Measurements from ENCODE around the gene RUNX1. TPM values are rescaled to one million over a fixed set of nuclear protein-coding genes. Genes with fewer than 3 reads are reported as not detected.

The RUNX1 gene
- total RNA-seq, 2 donors from 2014 or later = 21.3 to 23.0 TPM

DNA sequence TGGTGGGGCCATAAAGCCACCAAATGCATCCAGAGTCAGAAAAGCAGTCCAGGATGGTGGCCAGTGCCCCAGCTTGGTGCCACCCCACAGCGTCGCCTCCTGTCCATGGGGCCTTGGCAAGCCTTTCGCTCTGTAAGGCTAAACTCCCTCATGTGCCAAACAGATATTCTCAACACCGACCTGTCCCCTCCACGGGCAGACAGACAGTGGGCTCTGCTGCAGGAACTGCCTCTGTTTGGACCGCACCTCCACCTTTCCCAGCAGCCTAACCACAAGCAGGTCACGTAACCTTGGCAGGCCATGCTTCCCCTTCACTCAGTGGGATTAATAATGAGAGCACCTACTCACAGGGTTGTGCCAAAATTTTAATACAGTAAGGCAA is 11.7 kb downstream of the RUNX1 start:
- Histone ChIP-seq H3K9ac (ENCODE audit: low read depth in 2 of 2, low read length in 2 of 2) (no peak overlapping the region), H3K4me3 (no peak overlapping the region), H3K9me3 (no peaks in the 10 kb centered on the region), H3K27me3 (no peaks in the 10 kb centered on the region), H3K4me1 (no peaks in the 10 kb centered on the region), H3K36me3 (no peaks in the 10 kb centered on the region), H3K27ac (no peak overlapping the region)
- intact Hi-C loops (cut with DNase I) = no loop called here
- TF ChIP-seq, protein P1, sequence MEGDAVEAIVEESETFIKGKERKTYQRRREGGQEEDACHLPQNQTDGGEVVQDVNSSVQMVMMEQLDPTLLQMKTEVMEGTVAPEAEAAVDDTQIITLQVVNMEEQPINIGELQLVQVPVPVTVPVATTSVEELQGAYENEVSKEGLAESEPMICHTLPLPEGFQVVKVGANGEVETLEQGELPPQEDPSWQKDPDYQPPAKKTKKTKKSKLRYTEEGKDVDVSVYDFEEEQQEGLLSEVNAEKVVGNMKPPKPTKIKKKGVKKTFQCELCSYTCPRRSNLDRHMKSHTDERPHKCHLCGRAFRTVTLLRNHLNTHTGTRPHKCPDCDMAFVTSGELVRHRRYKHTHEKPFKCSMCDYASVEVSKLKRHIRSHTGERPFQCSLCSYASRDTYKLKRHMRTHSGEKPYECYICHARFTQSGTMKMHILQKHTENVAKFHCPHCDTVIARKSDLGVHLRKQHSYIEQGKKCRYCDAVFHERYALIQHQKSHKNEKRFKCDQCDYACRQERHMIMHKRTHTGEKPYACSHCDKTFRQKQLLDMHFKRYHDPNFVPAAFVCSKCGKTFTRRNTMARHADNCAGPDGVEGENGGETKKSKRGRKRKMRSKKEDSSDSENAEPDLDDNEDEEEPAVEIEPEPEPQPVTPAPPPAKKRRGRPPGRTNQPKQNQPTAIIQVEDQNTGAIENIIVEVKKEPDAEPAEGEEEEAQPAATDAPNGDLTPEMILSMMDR (IDR thresholded peaks at IDR 0.05) = no peak
- DNase-seq = no peak

DNA sequence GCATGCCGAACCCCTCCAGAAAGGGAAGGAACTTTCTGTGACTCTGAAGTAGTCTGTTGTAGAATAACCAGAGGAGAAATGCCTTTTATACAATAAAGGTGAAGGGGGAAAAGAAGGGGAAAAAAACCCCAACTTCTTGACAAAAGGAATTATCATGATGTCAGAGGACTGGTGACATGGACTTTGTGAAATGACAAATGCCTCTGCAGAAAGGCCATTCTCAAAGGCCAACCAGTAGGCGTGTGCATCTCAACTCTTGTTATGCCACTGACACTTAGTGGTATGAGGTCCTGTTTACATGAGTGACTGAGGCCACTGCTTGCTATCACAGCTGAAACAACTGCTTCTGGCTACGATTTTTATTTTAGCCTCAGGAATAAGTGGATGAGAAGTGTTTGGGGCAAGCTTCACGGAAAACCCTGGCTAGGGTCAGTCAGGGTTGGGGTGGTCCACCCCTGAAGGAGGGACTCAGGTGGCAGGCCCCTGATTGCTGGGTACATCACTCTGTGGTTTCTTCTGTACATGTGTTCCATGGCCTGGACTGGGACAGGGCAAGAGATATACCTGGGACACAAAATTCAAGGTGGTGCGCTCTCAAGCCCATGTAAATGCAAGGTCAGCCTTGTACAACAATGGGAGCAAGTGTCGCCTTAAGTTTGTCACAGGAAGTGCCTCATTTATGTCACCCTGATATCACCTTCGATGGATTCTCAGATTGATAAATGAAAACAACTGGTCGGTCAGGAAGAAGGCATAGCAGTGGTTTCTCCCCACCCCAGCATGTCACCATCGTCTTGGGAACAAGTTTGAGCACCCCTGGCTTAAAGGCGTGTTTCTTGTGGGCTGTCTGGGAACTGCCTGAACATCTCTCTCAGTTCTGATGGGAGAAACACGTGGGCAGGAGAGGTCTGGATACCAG is 12.4 kb downstream of the RUNX1 start:
- intact Hi-C loops (cut with DNase I) = no loop called here
- Histone ChIP-seq H3K9me3 (no peaks in the 10 kb centered on the region), H3K4me3 (no peak overlapping the region), H3K9ac (ENCODE audit: low read depth in 2 of 2, low read length in 2 of 2) (no peak overlapping the region), H3K4me1 (no peaks in the 10 kb centered on the region), H3K27ac (no peak overlapping the region), H3K27me3 (no peaks in the 10 kb centered on the region), H3K36me3 (no peaks in the 10 kb centered on the region)
- no peak for DNase-seq
- TF ChIP-seq, protein P1 (IDR thresholded peaks at IDR 0.05) = no peak

DNA sequence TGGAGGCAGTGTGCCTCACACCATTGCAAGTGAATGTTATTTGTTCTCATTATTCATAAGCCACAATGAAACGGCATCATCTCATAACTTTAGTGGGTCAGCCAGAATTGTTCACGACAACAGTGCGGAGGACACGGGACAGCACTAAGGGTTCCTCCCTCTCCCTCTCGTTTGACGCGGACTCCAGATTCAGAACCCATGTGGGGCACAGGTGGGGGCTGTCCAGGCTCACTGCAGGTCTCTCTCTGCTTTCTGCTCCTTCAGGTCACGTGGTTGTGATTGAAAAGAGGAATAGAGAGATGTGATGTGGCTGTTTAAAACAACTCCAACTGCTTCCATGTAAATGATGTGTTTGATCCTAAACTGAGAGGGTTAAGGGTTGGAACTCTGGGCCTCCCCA is 13.5 kb downstream of the RUNX1 start:
- no peak overlapping the region for H3K4me3 ChIP-seq
- DNase-seq = no peak
- no peaks in the 10 kb centered on the region for H3K36me3 ChIP-seq
- TF ChIP-seq, protein P1 (IDR thresholded peaks at IDR 0.05) = no peak
- no peaks in the 10 kb centered on the region for H3K4me1 ChIP-seq
- no peak overlapping the region for H3K27ac ChIP-seq
- no peaks in the 10 kb centered on the region for H3K9me3 ChIP-seq
- H3K27me3 ChIP-seq = no peaks in the 10 kb centered on the region
- intact Hi-C loops (cut with DNase I) = no loop called here
- no peak overlapping the region for H3K9ac ChIP-seq (ENCODE audit: low read depth in 2 of 2, low read length in 2 of 2)

DNA sequence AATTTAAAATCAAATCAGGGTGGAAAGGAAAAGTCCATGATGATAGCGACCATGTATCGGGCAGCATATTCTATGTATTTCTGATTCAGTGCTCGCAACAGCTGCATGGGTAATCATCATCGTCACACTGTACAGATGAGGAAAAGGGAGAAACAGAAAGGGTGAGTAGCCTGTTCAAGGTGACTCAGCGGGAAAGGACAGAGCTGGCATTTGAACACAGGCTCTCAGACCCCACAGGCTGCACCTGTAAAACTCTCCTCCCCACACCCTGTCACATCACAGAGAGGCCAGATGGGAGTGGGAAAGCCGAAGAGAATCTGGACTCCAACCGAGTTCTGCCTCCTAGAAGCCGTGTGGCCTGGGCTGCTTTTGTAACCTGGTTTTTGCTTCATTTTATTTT is 14.0 kb downstream of the RUNX1 start:
- H3K9ac ChIP-seq (ENCODE audit: low read depth in 2 of 2, low read length in 2 of 2) = no peak overlapping the region
- H3K4me1 ChIP-seq = no peaks in the 10 kb centered on the region
- no peak overlapping the region for H3K4me3 ChIP-seq
- TF ChIP-seq, protein P1 (IDR thresholded peaks at IDR 0.05) = no peak
- no peak for DNase-seq
- H3K27me3 ChIP-seq = no peaks in the 10 kb centered on the region
- H3K9me3 ChIP-seq = no peaks in the 10 kb centered on the region
- H3K27ac ChIP-seq = no peak overlapping the region
- intact Hi-C loops (cut with DNase I) = no loop called here
- H3K36me3 ChIP-seq = no peaks in the 10 kb centered on the region

DNA sequence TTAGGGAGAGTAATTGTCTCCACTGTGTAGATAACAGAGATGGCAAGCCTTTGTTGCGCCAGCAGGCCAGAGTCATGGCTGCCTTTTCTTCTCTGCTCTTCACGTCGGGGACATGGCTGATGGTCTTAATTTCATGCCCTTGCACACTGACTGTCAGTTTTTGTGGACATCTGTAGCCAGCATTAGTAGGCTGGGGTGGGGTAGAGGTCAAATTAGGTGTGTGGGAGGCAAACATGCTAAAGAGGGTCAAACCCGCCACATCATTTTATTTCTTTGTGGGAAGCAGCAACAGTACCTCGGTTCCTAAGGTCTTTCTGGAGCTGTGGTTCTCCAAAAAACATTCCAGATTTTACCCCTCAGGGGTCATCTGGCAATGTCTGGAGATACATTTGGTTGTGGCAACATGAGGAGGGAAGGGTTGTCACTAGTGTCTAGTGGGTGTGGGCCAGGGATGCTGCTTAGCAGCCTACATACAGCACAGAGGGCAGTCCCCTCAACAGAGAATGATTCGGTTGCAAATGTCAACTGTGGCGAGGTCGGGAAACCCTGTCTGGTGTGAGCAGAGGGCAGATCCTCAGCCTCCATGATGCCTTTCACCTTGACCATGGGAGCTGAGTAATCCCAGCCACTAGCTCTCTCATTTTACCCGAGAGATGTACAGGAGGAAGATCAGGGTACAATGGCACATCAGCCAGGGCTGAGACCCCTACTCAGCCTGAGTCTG is 14.7 kb downstream of the RUNX1 start:
- TF ChIP-seq, protein P1 (IDR thresholded peaks at IDR 0.05) = no peak
- H3K4me1 ChIP-seq = no peaks in the 10 kb centered on the region
- H3K27ac ChIP-seq = no peak overlapping the region
- no peak for DNase-seq
- intact Hi-C loops (cut with DNase I) = no loop called here
- no peaks in the 10 kb centered on the region for H3K27me3 ChIP-seq
- H3K36me3 ChIP-seq = no peaks in the 10 kb centered on the region
- H3K9me3 ChIP-seq = no peaks in the 10 kb centered on the region
- no peak overlapping the region for H3K4me3 ChIP-seq
- H3K9ac ChIP-seq (ENCODE audit: low read depth in 2 of 2, low read length in 2 of 2) = no peak overlapping the region
